LNCaP clone FGC (cell line): ENCODE data around the gene XCL1.

ENCODE experiments used
- DNase-seq: peaks from one replicate; pipeline ENCODE4 v3.0.0-alpha.2; 2011; ENCODE audit warnings: low read depth
- H3K4me3 ChIP-seq: 2 replicates; pipeline ENCODE4 v1.5.1; 2011; ENCODE audit warnings: mild to moderate bottlenecking, low read depth, low read length, control low read depth
- CTCF ChIP-seq: IDR thresholded peaks from 2 replicates; pipeline ENCODE4 v1.5.1; 2012; ENCODE audit warnings: mild to moderate bottlenecking; ENCODE audit not compliant: control insufficient read depth, insufficient read depth; ENCODE audit errors: extremely low read depth

XCL1 gene

DNA sequence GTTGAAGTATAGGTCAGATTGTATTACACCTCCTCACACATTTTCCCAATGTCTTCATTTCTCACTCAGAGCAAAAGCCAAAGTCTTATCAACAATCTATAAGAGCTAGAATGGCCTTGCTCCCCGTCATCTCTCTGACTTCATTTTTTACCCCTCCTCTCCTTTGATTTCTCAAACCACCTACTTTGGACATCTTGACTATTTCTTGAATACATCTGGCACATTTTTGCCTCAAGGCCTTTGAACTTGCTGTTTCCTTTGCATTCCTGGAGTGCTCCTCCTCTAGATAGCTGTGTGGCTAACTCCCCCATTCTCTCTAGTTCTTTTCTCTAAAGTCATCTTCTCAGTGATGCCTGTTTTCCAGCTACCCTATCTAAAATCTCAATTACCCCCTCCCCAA is 25.4 kb upstream of the XCL1 start:
- no peak overlapping the region for H3K4me3 ChIP-seq
- TF ChIP-seq CTCF, result no peak
- no peak for DNase-seq

GRCh38 chr1:168551688-168552087 is 24.7 kb upstream of the XCL1 start:
- H3K4me3 ChIP-seq, result no peak overlapping the region
- no peak for TF ChIP-seq CTCF
- no peak for DNase-seq

- H3K4me3 ChIP-seq, result no peak overlapping the region
- TF ChIP-seq CTCF, result no peak
- no peak for DNase-seq
These were observed 23.4 kb upstream of the XCL1 start for GRCh38 chr1:168552961-168553360.

DNA sequence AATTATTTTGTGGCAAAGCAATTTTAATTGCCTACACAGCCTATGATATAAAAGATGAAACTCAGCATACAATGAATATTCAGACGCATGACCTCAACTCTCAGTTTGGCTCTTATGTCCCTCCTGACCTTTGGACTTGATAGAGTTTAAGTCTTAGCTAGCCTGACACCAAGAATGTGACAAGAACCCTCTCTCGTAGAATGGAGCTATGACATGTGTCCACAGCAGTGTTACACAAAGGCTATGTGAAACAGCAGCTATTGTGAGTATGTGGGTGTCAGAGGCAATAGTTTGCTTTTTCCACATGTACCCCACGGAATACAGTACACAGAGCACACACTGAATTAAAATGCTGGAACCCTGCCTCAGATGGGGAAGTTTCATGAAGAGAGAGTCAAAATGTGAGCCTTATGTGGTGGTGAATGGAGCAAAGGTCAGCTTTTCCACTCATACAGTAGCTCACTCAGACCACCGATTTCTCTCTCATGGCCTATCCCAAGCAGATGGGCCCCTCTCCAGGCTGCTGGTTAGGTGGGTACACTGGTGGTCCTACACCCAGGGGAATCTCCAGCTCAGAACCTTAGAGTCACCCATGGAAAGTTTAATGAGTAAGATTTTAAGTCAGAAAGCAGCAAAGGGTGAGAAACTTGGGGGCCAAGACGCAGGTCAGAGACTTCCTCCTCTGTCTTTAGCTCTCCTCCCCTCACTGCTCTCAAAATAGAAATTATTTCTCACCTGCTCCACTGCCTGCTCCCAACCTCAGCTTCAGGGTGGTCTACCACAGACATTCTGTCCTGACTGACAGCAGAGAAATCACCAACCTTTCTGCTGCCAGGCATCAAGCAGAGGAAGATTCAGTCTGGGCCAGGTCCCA is 22.5 kb upstream of the XCL1 start:
- no peak overlapping the region for H3K4me3 ChIP-seq
- no peak for TF ChIP-seq CTCF
- DNase-seq, result no peak

- no peak overlapping the region for H3K4me3 ChIP-seq
- DNase-seq, result no peak
- TF ChIP-seq CTCF, result no peak
These were observed 21.6 kb upstream of the XCL1 start for GRCh38 chr1:168554603-168555483.

DNA sequence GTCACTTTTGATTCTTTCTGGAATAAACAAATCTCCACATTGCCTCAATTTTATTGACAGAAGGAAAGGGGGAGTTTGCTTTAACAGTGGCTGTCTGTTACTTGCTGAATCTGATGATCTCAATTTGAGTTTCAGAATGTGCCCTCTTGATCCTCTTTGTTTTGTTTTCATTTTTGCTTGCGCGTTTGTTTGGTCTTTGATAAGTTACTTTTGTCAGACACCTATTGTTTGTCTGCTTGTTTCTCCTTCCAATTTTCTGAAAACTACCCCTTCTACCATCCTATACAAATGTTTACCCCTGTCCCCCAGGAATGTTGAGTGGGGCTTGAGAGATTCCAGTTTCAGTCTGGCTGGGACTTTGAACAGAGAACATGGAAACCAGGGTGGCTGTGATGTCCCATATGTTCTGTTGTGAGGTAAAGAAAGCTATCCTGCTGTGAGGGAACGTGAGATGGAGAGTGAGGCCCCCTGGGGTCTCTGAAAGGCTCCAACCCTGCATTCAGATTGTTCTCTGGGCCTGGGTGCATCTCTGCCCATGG is 20.8 kb upstream of the XCL1 start:
- no peak for TF ChIP-seq CTCF
- no peak overlapping the region for H3K4me3 ChIP-seq
- DNase-seq, result no peak
